GM12878 (cell line): Measurements from ENCODE around the gene MOGAT1. TPM values are rescaled to one million over a fixed set of nuclear protein-coding genes. Genes with fewer than 3 reads are reported as not detected.

Experiments
- ATAC-seq: fragments of 200-7000 bp; cut with Tn5 transposase; 3 replicates; pipeline ENCODE4 v1.9.1; 2020; ENCODE audit warnings: mild to moderate bottlenecking, moderate library complexity
- BruUV-seq: library from RNA; stranded (reverse); fragments of 400-500 nt; replicated peaks from 2 replicates; lab custom pipeline; 2021; lab: Mats Ljungman, UMichigan
- CTCF ChIA-PET: fragments of 300-600 bp; sonication (Branson Sonifier 250); formaldehyde crosslinking; extraction: SDS; loops from one replicate; lab custom pipeline; 2021; ENCODE audit warnings: inconsistent platforms; lab: Yijun Ruan, JAX
- POLR2A ChIA-PET: fragments of 350-600 bp; formaldehyde crosslinking; extraction: SDS; loops from one replicate; lab custom pipeline; 2021; ENCODE audit warnings: inconsistent platforms; lab: Charles Lee
- RAD21 ChIA-PET: fragments of 300-600 bp; sonication (Branson Sonifier 250); formaldehyde crosslinking; loops from one replicate; lab custom pipeline; 2023; ENCODE audit warnings: antibody characterized with exemption; ENCODE audit not compliant: unreplicated experiment; lab: Charles Lee
- SMC1A ChIA-PET: fragments of 300-600 bp; sonication (Branson Sonifier 250); formaldehyde crosslinking; loops from one replicate; lab custom pipeline; 2023; ENCODE audit not compliant: unreplicated experiment, uncharacterized antibody; lab: Charles Lee
- DNase-seq: peaks from one replicate; pipeline ENCODE4 v3.0.0-alpha.2; 2011; ENCODE audit warnings: low read depth, low spot score
- FAIRE-seq: peaks from 3 replicates; lab custom pipeline; 2011; peaks lifted over from hg19 to GRCh38; lab: Jason Lieb, UNC
- H2AFZ ChIP-seq: 2 replicates; pipeline ENCODE4 v1.6.0; 2011; ENCODE audit warnings: low read depth, low read length, control low read depth; ENCODE audit not compliant: control insufficient read depth
- H3K27ac ChIP-seq: 2 replicates; pipeline ENCODE4 v1.5.1; 2011; ENCODE audit warnings: control low read depth; ENCODE audit not compliant: control insufficient read depth, insufficient read depth
- H3K27me3 ChIP-seq, 2 experiments: replicated peaks in 1 of 2; 2 replicates each; pipeline versions ENCODE4 v1.6.0 to v1.6.1; 2011; ENCODE audit warnings: low read length in 1 of 2; ENCODE audit not compliant: control insufficient read depth in 2 of 2, insufficient read depth in 2 of 2
- H3K36me3 ChIP-seq, 2 experiments: 2 replicates each; pipeline ENCODE4 v1.5.1; 2011; ENCODE audit warnings: low read length in 1 of 2; ENCODE audit not compliant: control insufficient read depth in 2 of 2, insufficient read depth in 2 of 2
- H3K4me1 ChIP-seq: 2 replicates; pipeline ENCODE4 v1.6.1; 2011; ENCODE audit warnings: mild to moderate bottlenecking, low read length, moderate library complexity, mixed read lengths; ENCODE audit not compliant: control insufficient read depth, insufficient read depth
- H3K4me2 ChIP-seq: 2 replicates; pipeline ENCODE4 v1.6.0; 2011; ENCODE audit warnings: control low read depth; ENCODE audit not compliant: control insufficient read depth, insufficient read depth
- H3K4me3 ChIP-seq: fragments of 200-600 bp; sonication (generic); 2 replicates; pipeline ENCODE4 v1.5.1; 2016
- H3K79me2 ChIP-seq: 2 replicates; pipeline ENCODE4 v1.6.0; 2011; ENCODE audit warnings: low read length; ENCODE audit not compliant: control insufficient read depth, insufficient read depth
- H3K9ac ChIP-seq: 2 replicates; pipeline ENCODE4 v1.8.0; 2011; ENCODE audit warnings: low read length, control low read depth, mixed read lengths; ENCODE audit not compliant: control insufficient read depth, insufficient read depth
- H3K9me3 ChIP-seq: replicated peaks from 3 replicates; pipeline ENCODE4 v1.5.1; 2011; ENCODE audit warnings: mild to moderate bottlenecking, low read length; ENCODE audit not compliant: control insufficient read depth, insufficient read depth
- H4K20me1 ChIP-seq: 2 replicates; pipeline ENCODE4 v1.6.0; 2011; ENCODE audit not compliant: control insufficient read depth, insufficient read depth
- CHD2 ChIP-seq: IDR thresholded peaks from 2 replicates; pipeline ENCODE4 v1.6.1; 2011; ENCODE audit warnings: low read depth, low read length, improper control_type of control experiment, borderline replicate concordance
- CREB1 ChIP-seq: IDR thresholded peaks from 2 replicates; pipeline ENCODE4 v1.6.1; 2012; ENCODE audit warnings: low read depth, mild to moderate bottlenecking, inconsistent platforms
- NFIC ChIP-seq: IDR thresholded peaks from 2 replicates; pipeline ENCODE4 v1.6.1; 2012; ENCODE audit warnings: low read depth, mild to moderate bottlenecking, inconsistent platforms, low read length, moderate library complexity
- ZBED1 ChIP-seq: IDR thresholded peaks from 2 replicates; pipeline ENCODE4 v1.6.1; 2016; ENCODE audit warnings: borderline replicate concordance
- ZNF207 ChIP-seq: fragments of 450-650 bp; IDR thresholded peaks from 2 replicates; pipeline ENCODE4 v1.6.1; 2014; ENCODE audit warnings: antibody characterized with exemption, mild to moderate bottlenecking, borderline replicate concordance
- ZNF24 ChIP-seq: fragments of 450-650 bp; IDR thresholded peaks from 2 replicates; pipeline ENCODE4 v1.6.1; 2017; ENCODE audit warnings: antibody characterized with exemption, mild to moderate bottlenecking
- WGBS: methylation state at CpG from one replicate; pipeline ENCODE4 v1.1.6; 2016; ENCODE audit warnings: low lambda C conversion rate; ENCODE audit not compliant: insufficient replicate concordance, insufficient coverage; ENCODE audit errors: missing lambda C conversion rate; 5-methylcytosine and 5-hydroxymethylcytosine counted together
- in situ Hi-C: fragments of 300-500 bp; cut with MboI; formaldehyde crosslinking; loops from 9 replicates; pipeline ENCODE4 v1.14.3; 2018; ENCODE audit warnings: mixed read lengths
- intact Hi-C: fragments of 100-400 bp; cut with micrococcal nuclease; formaldehyde crosslinking; loops from one replicate; pipeline ENCODE4 v1.14.2; 2022; ENCODE audit not compliant: unreplicated experiment
- polyA plus RNA-seq, 11 experiments: library from polyadenylated mRNA; depleted of rRNA in 4 of 11; unstranded in 6 of 11; stranded (reverse) in 5 of 11; fragments of >200 nt; fragmentation: Nextera tagmentation in 4 of 11; fragmentation: Illumina TruSeq in 1 of 11; extraction: Ambion mirVana in 4 of 11; extraction: Trizol in 1 of 11; gene quantifications; 1 replicate in 1 of 11; 2 replicates in 10 of 11; pipeline versions ENCODE4 v1.2.1 to v1.2.3, GENCODE V29; 2011 to 2016; ENCODE audit warnings: inconsistent platforms in 2 of 11, missing spikeins in 2 of 11, low read depth in 1 of 11
- total RNA-seq, 4 experiments: library from RNA; depleted of rRNA in 3 of 4; stranded (reverse); fragments of >200 nt in 3 of 4; fragmentation: Illumina TruSeq in 1 of 4; extraction: Trizol in 1 of 4; gene quantifications; 2 replicates each; pipeline versions ENCODE4 v1.2.1 to v1.2.3, GENCODE V29; 2013 to 2021
- TF ChIP-seq, protein P1 (sequence below): IDR thresholded peaks from 2 replicates; pipeline ENCODE4 v1.6.1; 2011; ENCODE audit warnings: borderline replicate concordance, low read depth, mild to moderate bottlenecking, moderate library complexity, low read length; ENCODE audit not compliant: insufficient read depth, poor library complexity, severe bottlenecking
- TF ChIP-seq, protein P2 (sequence below): fragments of 450-650 bp; IDR thresholded peaks from 2 replicates; pipeline ENCODE4 v1.6.1; 2017; ENCODE audit warnings: low read depth, mild to moderate bottlenecking, moderate library complexity
- TF ChIP-seq, protein P3 (sequence below): IDR thresholded peaks from 2 replicates; pipeline ENCODE4 v1.6.1; 2012; ENCODE audit warnings: improper control_type of control experiment, low read depth, low read length; ENCODE audit not compliant: insufficient replicate concordance
- TF ChIP-seq, protein P4 (sequence below): IDR thresholded peaks from 2 replicates; pipeline ENCODE4 v1.6.1; 2012; ENCODE audit warnings: low read depth, low read length, improper control_type of control experiment

MOGAT1 gene
- total and polyA plus RNA-seq, 10 of the 15 experiments (the other 5 are each of a cell fraction or from before 2014, with no cell fraction given) = not detected

DNA sequence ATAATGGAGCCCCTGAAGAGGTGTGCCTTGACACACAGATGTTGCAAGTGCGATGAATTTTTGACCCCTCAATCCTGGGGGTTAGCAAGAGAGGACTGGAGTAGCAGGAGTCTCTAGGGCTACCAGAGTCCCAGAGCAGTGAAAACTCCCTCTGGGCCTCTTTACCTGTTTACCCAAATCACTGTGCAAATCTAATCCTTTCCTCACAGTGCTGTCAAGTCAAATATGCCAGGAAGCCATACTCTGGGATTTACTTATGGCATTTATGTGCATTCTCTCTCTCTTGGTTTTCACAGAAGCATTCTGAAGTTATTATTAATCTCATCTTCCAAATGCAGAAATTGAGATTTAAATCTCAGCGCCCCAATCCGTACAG lies 62.0 kb downstream of the MOGAT1 start (continued):
- TF ChIP-seq ZNF24 (no peak), CHD2 (no peak), CREB1 (no peak)
- TF ChIP-seq, protein P1, sequence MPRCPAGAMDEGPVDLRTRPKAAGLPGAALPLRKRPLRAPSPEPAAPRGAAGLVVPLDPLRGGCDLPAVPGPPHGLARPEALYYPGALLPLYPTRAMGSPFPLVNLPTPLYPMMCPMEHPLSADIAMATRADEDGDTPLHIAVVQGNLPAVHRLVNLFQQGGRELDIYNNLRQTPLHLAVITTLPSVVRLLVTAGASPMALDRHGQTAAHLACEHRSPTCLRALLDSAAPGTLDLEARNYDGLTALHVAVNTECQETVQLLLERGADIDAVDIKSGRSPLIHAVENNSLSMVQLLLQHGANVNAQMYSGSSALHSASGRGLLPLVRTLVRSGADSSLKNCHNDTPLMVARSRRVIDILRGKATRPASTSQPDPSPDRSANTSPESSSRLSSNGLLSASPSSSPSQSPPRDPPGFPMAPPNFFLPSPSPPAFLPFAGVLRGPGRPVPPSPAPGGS = no peak
- TF ChIP-seq, protein P2, sequence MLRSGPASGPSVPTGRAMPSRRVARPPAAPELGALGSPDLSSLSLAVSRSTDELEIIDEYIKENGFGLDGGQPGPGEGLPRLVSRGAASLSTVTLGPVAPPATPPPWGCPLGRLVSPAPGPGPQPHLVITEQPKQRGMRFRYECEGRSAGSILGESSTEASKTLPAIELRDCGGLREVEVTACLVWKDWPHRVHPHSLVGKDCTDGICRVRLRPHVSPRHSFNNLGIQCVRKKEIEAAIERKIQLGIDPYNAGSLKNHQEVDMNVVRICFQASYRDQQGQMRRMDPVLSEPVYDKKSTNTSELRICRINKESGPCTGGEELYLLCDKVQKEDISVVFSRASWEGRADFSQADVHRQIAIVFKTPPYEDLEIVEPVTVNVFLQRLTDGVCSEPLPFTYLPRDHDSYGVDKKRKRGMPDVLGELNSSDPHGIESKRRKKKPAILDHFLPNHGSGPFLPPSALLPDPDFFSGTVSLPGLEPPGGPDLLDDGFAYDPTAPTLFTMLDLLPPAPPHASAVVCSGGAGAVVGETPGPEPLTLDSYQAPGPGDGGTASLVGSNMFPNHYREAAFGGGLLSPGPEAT = no peak

DNA sequence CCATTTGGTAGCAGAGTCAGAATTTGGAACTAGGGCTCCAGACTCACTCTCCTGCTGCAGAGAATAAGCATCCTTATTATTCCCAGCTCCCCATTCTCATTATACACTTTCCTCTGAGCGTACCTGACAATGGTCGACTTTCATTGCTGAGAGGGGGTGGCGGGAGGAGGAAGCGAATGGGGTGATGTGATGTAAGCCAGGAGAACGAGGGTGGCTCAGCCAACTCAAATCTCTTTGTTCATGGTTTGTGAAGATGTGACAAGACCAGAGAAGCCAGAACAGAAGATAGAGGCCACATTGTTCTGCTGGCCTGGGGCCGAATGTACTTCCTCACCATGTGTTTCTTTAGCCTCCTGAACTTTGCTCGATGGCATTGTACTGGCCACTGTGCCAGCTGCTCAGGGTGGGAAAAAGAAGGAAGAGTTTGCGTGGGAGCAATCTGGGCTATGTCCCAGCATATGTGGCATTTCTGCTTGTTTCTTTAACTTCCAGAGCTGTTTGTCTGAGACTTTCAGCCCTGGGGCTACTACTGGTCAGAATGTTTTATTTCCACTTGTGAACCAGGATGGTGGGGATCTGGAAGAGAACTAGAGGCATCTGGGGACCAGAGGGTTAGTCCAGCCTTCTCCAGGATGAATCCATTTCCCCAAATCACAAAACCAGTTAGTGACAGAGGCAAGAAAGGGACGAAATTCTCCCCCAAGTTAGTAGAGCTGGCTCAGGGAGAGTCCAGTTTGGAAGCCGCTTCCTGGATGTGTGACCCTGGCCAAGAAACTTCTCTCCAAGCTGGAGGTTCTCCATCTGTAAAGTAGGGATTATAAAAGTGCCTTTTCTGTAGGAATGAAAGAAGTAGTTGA lies 62.6 kb downstream of the MOGAT1 start:
- 0 out of 2 replicates have a peak, but pooled peaks have one; percentile 20 for TF ChIP-seq NFIC
- no peak for TF ChIP-seq ZBED1
- TF ChIP-seq, protein P3, sequence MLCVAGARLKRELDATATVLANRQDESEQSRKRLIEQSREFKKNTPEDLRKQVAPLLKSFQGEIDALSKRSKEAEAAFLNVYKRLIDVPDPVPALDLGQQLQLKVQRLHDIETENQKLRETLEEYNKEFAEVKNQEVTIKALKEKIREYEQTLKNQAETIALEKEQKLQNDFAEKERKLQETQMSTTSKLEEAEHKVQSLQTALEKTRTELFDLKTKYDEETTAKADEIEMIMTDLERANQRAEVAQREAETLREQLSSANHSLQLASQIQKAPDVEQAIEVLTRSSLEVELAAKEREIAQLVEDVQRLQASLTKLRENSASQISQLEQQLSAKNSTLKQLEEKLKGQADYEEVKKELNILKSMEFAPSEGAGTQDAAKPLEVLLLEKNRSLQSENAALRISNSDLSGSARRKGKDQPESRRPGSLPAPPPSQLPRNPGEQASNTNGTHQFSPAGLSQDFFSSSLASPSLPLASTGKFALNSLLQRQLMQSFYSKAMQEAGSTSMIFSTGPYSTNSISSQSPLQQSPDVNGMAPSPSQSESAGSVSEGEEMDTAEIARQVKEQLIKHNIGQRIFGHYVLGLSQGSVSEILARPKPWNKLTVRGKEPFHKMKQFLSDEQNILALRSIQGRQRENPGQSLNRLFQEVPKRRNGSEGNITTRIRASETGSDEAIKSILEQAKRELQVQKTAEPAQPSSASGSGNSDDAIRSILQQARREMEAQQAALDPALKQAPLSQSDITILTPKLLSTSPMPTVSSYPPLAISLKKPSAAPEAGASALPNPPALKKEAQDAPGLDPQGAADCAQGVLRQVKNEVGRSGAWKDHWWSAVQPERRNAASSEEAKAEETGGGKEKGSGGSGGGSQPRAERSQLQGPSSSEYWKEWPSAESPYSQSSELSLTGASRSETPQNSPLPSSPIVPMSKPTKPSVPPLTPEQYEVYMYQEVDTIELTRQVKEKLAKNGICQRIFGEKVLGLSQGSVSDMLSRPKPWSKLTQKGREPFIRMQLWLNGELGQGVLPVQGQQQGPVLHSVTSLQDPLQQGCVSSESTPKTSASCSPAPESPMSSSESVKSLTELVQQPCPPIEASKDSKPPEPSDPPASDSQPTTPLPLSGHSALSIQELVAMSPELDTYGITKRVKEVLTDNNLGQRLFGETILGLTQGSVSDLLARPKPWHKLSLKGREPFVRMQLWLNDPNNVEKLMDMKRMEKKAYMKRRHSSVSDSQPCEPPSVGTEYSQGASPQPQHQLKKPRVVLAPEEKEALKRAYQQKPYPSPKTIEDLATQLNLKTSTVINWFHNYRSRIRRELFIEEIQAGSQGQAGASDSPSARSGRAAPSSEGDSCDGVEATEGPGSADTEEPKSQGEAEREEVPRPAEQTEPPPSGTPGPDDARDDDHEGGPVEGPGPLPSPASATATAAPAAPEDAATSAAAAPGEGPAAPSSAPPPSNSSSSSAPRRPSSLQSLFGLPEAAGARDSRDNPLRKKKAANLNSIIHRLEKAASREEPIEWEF = no peak
- TF ChIP-seq ZNF207 = no peak
- TF ChIP-seq, protein P4, sequence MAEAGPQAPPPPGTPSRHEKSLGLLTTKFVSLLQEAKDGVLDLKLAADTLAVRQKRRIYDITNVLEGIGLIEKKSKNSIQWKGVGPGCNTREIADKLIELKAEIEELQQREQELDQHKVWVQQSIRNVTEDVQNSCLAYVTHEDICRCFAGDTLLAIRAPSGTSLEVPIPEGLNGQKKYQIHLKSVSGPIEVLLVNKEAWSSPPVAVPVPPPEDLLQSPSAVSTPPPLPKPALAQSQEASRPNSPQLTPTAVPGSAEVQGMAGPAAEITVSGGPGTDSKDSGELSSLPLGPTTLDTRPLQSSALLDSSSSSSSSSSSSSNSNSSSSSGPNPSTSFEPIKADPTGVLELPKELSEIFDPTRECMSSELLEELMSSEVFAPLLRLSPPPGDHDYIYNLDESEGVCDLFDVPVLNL = no peak
- TF ChIP-seq CHD2 = no peak
- TF ChIP-seq, all 136 proteins: peak for 1
- no peak for FAIRE-seq
- ChIA-PET POLR2A (interaction anchor here (0.6 to 0.7 kb wide), 2 partner anchors 18 to 487 kb away, joined by 3 to 6 read pairs; no protein-coding TSS in a partner anchor), CTCF (interaction anchor here (1.1 to 1.4 kb wide), 2 partner anchors 25 to 26 kb away, joined by 3 read pairs; no protein-coding TSS in a partner anchor), RAD21 (interaction anchor here (0.9 kb wide), 1 partner anchor 79 kb away, joined by 3 read pairs; no protein-coding TSS in a partner anchor), SMC1A (interaction anchor here (0.7 to 2.4 kb wide), 7 partner anchors 9 to 64 kb away, joined by 3 to 18 read pairs (median 4); no protein-coding TSS in a partner anchor)
- H4K20me1 ChIP-seq = no peaks in the 10 kb centered on the region
- peak overlapping the region; percentile 35 for H2AFZ ChIP-seq
- no peak for DNase-seq
- H3K27ac ChIP-seq = peak overlapping the region; percentile 54
- WGBS = 56% methylated on average over 10 of the region's 10 CpGs
- 0 out of 2 replicates have a peak overlapping the region, but pooled peaks have one; percentile 9 for H3K9ac ChIP-seq
- H3K27me3 ChIP-seq = no peaks in the 10 kb centered on the region
- no peaks in the 10 kb centered on the region for H3K79me2 ChIP-seq
- no TSS peak for BruUV-seq
- no peak overlapping the region; the same call in 1 of the 2 replicates for H3K4me3 ChIP-seq
- intact Hi-C loops (no loop called here), in situ Hi-C loops (no loop called here)
- peaks cover 36% of the 10 kb centered on the region for H3K4me1 ChIP-seq
- no peak for ATAC-seq
- H3K4me2 ChIP-seq = peak overlapping the region; percentile 71
- no peaks in the 10 kb centered on the region for H3K36me3 ChIP-seq
- no peaks in the 10 kb centered on the region for H3K9me3 ChIP-seq
